DMS79 treated with DMSO at 0.1 percent for 48 hours (cell line): Measurements from ENCODE around the gene HERPUD1.
A peak's percentile ranks its signal among the peaks of the same experiment; 100 is the strongest.
"Not testable (repeated sequence)": the region's sequence is repeated elsewhere in the genome, so short reads cannot be mapped to it uniquely, and the experiment has no call there.

ENCODE experiments used
- DNase-seq: peaks from one replicate; lab custom pipeline; 2025; lab: John Stamatoyannopoulos, UW

Gene HERPUD1

GRCh38 chr16:56980792-56981724, 49.1 kb downstream of the HERPUD1 start:
- no peak for DNase-seq

GRCh38 chr16:56981729-56982271, 49.9 kb downstream of the HERPUD1 start:
- DNase-seq, result no peak

GRCh38 chr16:56982695-56983094, 50.8 kb downstream of the HERPUD1 start:
- DNase-seq, result no peak

- no peak for DNase-seq
Measured at GRCh38 chr16:56983211-56983751, 51.3 kb downstream of the HERPUD1 start.

GRCh38 chr16:56984639-56985038, 52.7 kb downstream of the HERPUD1 start:
- no peak for DNase-seq

GRCh38 chr16:56985288-56985961, 53.5 kb downstream of the HERPUD1 start:
- DNase-seq, result no peak

- no peak for DNase-seq
Measured at GRCh38 chr16:56985962-56986360, 54.0 kb downstream of the HERPUD1 start.

GRCh38 chr16:56986361-56986760, 54.4 kb downstream of the HERPUD1 start:
- no peak for DNase-seq

GRCh38 chr16:56986908-56987307, 55.0 kb downstream of the HERPUD1 start:
- not testable (repeated sequence) for DNase-seq

GRCh38 chr16:56987692-56988091, 55.8 kb downstream of the HERPUD1 start:
- no peak for DNase-seq

GRCh38 chr16:56988161-56988947, 56.4 kb downstream of the HERPUD1 start:
- DNase-seq, result no peak

- DNase-seq, result peak; percentile 13
Measured at GRCh38 chr16:56988948-56989945, 57.3 kb downstream of the HERPUD1 start, which contains the start of gene NLRC5. Gene NLRC5 (plus strand): TSS chr16:56989557. CDS start chr16:57020713, 31,156 bp downstream.

- DNase-seq, result no peak
Measured at GRCh38 chr16:56989988-56990387, 58.0 kb downstream of the HERPUD1 start.

GRCh38 chr16:56990407-56991286, 58.7 kb downstream of the HERPUD1 start:
- DNase-seq, result no peak

GRCh38 chr16:56992431-56992830, 60.5 kb downstream of the HERPUD1 start:
- DNase-seq, result not testable (repeated sequence)

- no peak for DNase-seq
Measured at GRCh38 chr16:56993204-56993603, 61.3 kb downstream of the HERPUD1 start.

GRCh38 chr16:56994311-56994710, 62.4 kb downstream of the HERPUD1 start:
- no peak for DNase-seq
